Upper lobe of right lung (tissue), 1 donor: Measurements from ENCODE around the gene NRXN3. TPM values are rescaled to one million over a fixed set of nuclear protein-coding genes. Genes with fewer than 3 reads are reported as not detected.

Experiments used
- ATAC-seq: fragments of 200-7000 bp; cut with Tn5 transposase; one replicate; pipeline ENCODE4 v1.9.1; 2020; ENCODE audit warnings: mild to moderate bottlenecking, moderate library complexity
- DNase-seq: peaks from one replicate; pipeline ENCODE4 v3.0.0-alpha.2; 2020
- H3K27ac ChIP-seq: fragments of 200-600 bp; one replicate; pipeline ENCODE4 v1.8.0; 2022
- H3K27me3 ChIP-seq: fragments of 200-600 bp; one replicate; pipeline ENCODE4 v1.8.0; 2022; ENCODE audit warnings: mild to moderate bottlenecking
- H3K36me3 ChIP-seq: fragments of 200-600 bp; one replicate; pipeline ENCODE4 v1.8.0; 2022
- H3K4me1 ChIP-seq: fragments of 200-600 bp; one replicate; pipeline ENCODE4 v1.8.0; 2022
- H3K4me3 ChIP-seq: fragments of 200-600 bp; one replicate; pipeline ENCODE4 v1.8.0; 2022; ENCODE audit warnings: mild to moderate bottlenecking
- H3K9me3 ChIP-seq: fragments of 200-600 bp; one replicate; pipeline ENCODE4 v1.8.0; 2022
- intact Hi-C: fragments of 100-400 bp; cut with DNase I; formaldehyde crosslinking; loops from one replicate; pipeline ENCODE4 v1.11.0; 2022
- total RNA-seq: library from RNA; stranded (reverse); fragmentation: NEBNext Ultra II Directional; extraction: Animal tissue kit (Norgen Biotek cat#: 25700); gene quantifications from one replicate; pipeline ENCODE4 v1.2.1, GENCODE V29; 2021
- TF ChIP-seq, protein P1 (sequence below): fragments of 200-600 bp; IDR thresholded peaks from one replicate; pipeline ENCODE4 v1.8.0; 2022; ENCODE audit warnings: antibody characterized with exemption
- donor health status: DM: no; HTN: yes; CAD: no; lungs with severe emphysema.

The NRXN3 gene
- total RNA-seq, 1 donor from 2014 or later = 10.0 TPM

DNA sequence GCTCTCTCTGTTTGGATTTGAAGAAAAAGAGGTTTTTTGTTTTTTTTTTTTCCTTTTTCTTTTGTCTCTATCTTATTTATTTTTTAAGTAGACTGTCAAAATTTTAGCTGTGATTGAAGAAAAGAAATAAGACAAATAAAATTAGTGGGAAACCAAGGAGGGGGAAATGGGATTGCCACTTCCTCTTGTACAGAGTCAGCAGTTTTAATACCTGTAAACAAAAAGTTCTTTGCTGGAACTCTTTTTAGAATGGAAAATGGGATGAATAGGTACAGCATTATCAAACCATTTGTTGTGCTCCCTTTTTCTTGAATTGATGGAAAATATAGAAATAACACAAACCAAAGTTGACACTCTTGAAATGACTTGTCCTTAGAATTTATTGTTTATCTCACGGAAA lies 1360.4 kb downstream of the NRXN3 start:
- H3K27ac ChIP-seq = no peak overlapping the region
- H3K4me1 ChIP-seq = no peaks in the 10 kb centered on the region
- TF ChIP-seq, protein P1, sequence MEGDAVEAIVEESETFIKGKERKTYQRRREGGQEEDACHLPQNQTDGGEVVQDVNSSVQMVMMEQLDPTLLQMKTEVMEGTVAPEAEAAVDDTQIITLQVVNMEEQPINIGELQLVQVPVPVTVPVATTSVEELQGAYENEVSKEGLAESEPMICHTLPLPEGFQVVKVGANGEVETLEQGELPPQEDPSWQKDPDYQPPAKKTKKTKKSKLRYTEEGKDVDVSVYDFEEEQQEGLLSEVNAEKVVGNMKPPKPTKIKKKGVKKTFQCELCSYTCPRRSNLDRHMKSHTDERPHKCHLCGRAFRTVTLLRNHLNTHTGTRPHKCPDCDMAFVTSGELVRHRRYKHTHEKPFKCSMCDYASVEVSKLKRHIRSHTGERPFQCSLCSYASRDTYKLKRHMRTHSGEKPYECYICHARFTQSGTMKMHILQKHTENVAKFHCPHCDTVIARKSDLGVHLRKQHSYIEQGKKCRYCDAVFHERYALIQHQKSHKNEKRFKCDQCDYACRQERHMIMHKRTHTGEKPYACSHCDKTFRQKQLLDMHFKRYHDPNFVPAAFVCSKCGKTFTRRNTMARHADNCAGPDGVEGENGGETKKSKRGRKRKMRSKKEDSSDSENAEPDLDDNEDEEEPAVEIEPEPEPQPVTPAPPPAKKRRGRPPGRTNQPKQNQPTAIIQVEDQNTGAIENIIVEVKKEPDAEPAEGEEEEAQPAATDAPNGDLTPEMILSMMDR = no peak
- no peaks in the 10 kb centered on the region for H3K36me3 ChIP-seq
- H3K27me3 ChIP-seq = no peaks in the 10 kb centered on the region
- no peak for ATAC-seq
- intact Hi-C loops = no loop called here
- H3K4me3 ChIP-seq = no peak overlapping the region
- DNase-seq = no peak
- no peaks in the 10 kb centered on the region for H3K9me3 ChIP-seq

DNA sequence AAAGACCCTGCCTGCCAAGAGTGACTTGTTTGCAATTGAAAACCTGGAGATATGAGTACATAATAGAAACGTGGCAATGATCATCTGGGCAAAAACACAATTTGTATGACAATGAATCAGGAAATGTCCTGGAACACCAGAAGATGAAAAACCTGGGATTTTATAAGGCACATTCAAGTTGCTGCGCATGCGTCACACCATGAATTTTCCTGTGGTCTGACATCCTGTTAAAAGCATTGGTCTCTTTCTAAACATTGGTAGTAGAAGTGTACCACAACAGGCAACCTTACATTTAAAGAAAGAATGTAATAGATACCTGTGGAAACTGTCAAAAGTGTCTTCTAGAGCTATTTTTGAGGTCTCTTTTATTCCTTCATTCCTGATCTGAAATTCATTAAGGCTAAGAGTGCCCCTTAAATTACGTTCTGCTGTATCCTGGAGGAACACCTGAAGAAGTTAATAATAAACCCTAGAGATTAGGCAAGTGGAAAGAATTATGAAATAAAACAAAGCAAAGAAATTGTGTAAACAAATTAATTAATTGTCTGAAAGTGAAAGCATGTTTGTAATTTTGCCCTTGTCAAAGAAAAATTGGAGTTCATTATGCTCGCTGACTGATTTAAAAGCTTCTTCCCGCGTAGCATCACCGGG lies 1364.7 kb downstream of the NRXN3 start:
- DNase-seq (no peak), ATAC-seq (no peak)
- no peak overlapping the region for H3K27ac ChIP-seq
- no peaks in the 10 kb centered on the region for H3K27me3 ChIP-seq
- no peak overlapping the region for H3K4me3 ChIP-seq
- TF ChIP-seq, protein P1 = no peak
- no peaks in the 10 kb centered on the region for H3K36me3 ChIP-seq
- H3K9me3 ChIP-seq = no peaks in the 10 kb centered on the region
- H3K4me1 ChIP-seq = no peaks in the 10 kb centered on the region
- intact Hi-C loops = no loop called here

DNA sequence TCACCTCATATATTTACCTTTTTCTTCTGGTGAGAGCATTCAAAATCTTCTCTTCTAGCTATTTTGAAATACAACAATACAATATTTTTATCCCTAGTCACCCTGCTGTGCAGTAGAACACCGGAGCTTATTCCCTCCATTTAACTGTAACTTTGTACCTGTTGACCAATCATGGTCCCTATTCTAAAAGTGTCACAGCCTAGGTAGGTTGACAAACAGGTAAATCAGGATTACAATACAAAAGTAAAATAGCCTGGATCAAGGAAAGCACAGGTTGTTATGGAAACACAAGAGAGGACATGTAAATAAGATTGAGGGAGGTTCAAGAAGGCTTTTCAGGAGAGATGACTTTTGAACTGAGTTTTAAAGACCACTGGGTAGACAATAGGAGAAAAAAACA lies 1370.2 kb downstream of the NRXN3 start:
- no peak overlapping the region for H3K4me3 ChIP-seq
- H3K36me3 ChIP-seq = no peaks in the 10 kb centered on the region
- ATAC-seq (peak; percentile 30), DNase-seq (no peak)
- H3K27ac ChIP-seq = no peak overlapping the region
- no peaks in the 10 kb centered on the region for H3K9me3 ChIP-seq
- TF ChIP-seq, protein P1 = no peak
- peaks cover 4% of the 10 kb centered on the region for H3K4me1 ChIP-seq
- no peaks in the 10 kb centered on the region for H3K27me3 ChIP-seq
- intact Hi-C loops = no loop called here

DNA sequence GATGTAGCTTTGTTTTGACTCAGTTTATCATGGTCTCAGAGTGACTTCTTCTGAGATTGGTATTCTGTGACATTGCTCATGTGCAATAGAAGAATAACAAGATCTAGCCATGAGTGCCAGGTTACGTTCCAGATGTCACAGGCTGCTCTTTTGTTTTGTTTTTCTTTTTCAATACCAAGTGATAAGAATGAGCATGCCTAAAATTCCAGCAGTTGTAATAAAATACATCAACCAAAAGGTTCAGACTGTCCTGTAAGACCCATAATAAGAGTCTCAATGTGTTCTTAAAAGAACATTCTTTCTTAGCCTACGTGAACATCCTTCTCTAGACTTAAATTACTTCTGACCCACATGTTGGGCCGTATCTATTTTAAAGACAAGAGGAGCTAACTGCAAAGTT lies 1371.9 kb downstream of the NRXN3 start:
- no peak for ATAC-seq
- TF ChIP-seq, protein P1 = no peak
- H3K27me3 ChIP-seq = no peaks in the 10 kb centered on the region
- no peak overlapping the region for H3K27ac ChIP-seq
- peaks cover 4% of the 10 kb centered on the region for H3K4me1 ChIP-seq
- intact Hi-C loops = no loop called here
- DNase-seq = no peak
- no peaks in the 10 kb centered on the region for H3K9me3 ChIP-seq
- H3K36me3 ChIP-seq = no peaks in the 10 kb centered on the region
- H3K4me3 ChIP-seq = no peak overlapping the region

DNA sequence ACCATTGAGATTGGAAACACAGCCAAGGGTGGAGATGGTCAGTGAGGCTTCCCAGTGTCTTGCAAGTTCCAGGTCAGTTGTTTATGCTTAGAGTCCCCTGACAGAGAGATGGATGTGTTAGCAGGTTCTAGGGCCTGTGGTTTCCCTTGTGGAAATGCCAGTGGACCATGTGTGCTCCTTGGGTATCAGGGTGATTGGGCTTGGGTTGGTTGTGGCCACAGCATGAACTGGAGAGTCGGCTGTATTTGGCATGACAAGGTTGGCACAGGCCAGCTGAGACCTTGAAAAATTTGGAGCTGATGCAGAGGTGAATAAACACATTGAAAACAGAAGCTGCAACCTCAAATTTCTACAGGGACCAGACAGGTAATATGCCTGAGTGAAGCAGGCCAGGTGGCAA lies 1373.2 kb downstream of the NRXN3 start:
- TF ChIP-seq, protein P1 = no peak
- ATAC-seq (no peak), DNase-seq (no peak)
- H3K4me1 ChIP-seq = peaks cover 4% of the 10 kb centered on the region
- H3K27me3 ChIP-seq = no peaks in the 10 kb centered on the region
- no peak overlapping the region for H3K27ac ChIP-seq
- H3K9me3 ChIP-seq = no peaks in the 10 kb centered on the region
- H3K4me3 ChIP-seq = no peak overlapping the region
- H3K36me3 ChIP-seq = no peaks in the 10 kb centered on the region
- intact Hi-C loops = no loop called here
